ENCODE measurements around the gene MCRIP1. TPM values are rescaled to one million over a fixed set of nuclear protein-coding genes. Genes with fewer than 3 reads are reported as not detected.

MCRIP1 gene
- total RNA-seq, 1 experiment from 2014 or later, result 115 TPM

DNA sequence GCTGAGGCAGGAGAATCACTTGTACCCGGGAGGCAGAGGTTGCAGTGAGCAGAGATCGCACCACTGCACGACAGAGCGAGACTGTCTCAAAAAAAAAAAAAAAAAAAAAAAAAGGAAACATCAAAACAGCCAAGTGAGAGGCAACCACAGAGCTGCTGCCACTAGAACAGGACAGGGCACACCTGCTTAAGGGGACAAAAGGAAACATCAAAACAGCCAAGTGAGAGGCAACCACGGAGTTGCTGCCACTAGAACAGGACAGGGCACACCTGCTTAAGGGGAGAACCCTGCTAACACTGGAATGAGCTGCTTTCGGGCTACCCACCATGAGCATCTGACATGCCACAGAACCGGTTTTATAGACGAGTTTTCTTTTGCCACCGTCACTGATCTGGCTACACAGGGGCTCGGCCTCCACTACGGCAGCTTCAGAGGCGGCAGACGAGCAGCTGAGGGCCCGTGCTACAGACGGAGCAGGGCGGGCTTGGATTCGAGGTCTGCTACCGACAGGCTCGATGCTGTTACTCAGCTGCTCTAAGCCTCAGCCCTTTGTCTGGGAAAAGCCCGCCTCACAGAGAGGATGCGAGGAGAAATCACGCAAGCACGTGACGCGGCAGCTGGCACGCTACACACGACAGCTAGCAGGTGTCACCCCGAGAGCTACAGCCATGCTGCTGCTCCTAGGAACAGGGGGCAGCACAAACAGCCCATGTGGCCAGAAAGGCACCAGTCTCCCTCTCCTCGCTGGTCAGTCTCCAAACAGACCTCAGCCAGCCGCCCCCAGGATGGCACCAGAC, 25.3 kb upstream of the MCRIP1 start:
- ATAC-seq, result no peak
- intact Hi-C loops (cut with micrococcal nuclease; ENCODE audit: unreplicated experiment), result no loop called here

DNA sequence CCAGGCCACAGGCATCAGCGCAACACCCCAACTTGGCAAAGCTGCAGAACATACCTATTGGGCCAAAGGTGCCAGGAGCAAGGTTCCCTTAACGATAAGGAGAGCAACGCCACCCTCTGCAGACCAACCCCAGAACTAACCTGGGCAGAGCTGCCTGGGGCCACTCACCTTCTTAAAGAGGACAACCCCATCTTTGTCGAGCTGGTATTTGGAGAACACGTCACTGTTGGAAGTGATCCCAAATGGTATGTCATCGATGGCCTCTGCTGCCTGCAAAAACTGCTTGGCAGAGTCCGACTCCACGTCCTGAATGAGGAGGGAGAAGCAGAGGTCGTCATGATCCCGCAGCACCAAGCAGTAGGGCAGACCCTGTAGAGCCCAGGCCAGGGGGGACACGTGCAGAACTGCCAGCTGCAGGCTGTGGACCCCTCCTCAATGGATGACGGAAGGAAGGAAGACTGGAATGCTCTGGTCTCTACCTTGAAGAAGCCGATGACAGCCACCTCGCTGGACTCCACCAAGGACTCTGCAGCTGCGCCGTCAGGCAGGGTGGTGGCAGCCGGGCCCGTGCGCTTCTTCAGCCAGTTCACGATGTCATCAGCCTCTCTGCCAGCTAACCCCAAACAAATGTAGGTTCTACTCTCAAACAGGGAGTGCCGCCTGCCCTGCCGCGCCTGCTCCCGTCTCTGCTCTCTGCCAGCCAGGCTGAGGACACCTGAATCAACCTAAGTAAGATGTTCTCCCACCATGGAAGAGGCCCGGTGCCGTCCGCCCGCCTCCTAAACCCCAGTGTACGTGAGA, 22.1 kb upstream of the MCRIP1 start:
- peaks cover 13% of the 10 kb centered on the region for H3K4me1 ChIP-seq (ENCODE audit: control insufficient read depth, insufficient read depth, low read length)
- intact Hi-C loops (cut with micrococcal nuclease; ENCODE audit: unreplicated experiment), result no loop called here
- H3K27ac ChIP-seq (ENCODE audit: low read length), result no peak overlapping the region
- DNase-seq (ENCODE audit: low read depth, low spot score) (no peak), ATAC-seq (peak; percentile 54; the same call in 1 of the 2 replicates)
- no peaks in the 10 kb centered on the region for H3K27me3 ChIP-seq (ENCODE audit: control insufficient read depth, insufficient read depth, low read length)
- BruUV-seq (replicated peaks), result no TSS peak
- H3K36me3 ChIP-seq (ENCODE audit: control insufficient read depth, insufficient read depth, low read length), result peaks cover 3% of the 10 kb centered on the region; the same call in 1 of the 2 replicates
- TF ChIP-seq, protein P1, sequence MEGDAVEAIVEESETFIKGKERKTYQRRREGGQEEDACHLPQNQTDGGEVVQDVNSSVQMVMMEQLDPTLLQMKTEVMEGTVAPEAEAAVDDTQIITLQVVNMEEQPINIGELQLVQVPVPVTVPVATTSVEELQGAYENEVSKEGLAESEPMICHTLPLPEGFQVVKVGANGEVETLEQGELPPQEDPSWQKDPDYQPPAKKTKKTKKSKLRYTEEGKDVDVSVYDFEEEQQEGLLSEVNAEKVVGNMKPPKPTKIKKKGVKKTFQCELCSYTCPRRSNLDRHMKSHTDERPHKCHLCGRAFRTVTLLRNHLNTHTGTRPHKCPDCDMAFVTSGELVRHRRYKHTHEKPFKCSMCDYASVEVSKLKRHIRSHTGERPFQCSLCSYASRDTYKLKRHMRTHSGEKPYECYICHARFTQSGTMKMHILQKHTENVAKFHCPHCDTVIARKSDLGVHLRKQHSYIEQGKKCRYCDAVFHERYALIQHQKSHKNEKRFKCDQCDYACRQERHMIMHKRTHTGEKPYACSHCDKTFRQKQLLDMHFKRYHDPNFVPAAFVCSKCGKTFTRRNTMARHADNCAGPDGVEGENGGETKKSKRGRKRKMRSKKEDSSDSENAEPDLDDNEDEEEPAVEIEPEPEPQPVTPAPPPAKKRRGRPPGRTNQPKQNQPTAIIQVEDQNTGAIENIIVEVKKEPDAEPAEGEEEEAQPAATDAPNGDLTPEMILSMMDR (IDR thresholded peaks at IDR 0.05), result no peak
- TF ChIP-seq POLR2AphosphoS5 (IDR thresholded peaks at IDR 0.05; ENCODE audit: low read depth, low read length) (peak; percentile 32; the same call in 1 of the 2 replicates), TCF7L2 (IDR thresholded peaks at IDR 0.05; ENCODE audit: low read depth, low read length) (no peak)
- in situ Hi-C loops (cut with HindIII; ENCODE audit: low pct_unique_long_range_greater_than_20kb, low sequenced_read_pairs), result no loop called here
- H3K4me3 ChIP-seq (ENCODE audit: low read depth in 2 of 2, low read length in 2 of 2), result no peak overlapping the region
- POLR2A ChIA-PET, result interaction anchor here (0.5 to 0.6 kb wide), 2 partner anchors 44 to 134 kb away, joined by 5 to 8 read pairs; no protein-coding TSS in a partner anchor
- no peaks in the 10 kb centered on the region for H3K9me3 ChIP-seq (ENCODE audit: control insufficient read depth, insufficient read depth, low read depth, low read length)
- CTCF ChIA-PET, result interaction anchor here (0.9 kb wide), 1 partner anchor 144 kb away, joined by 6 read pairs; no protein-coding TSS in a partner anchor

More for the DNA sequence above, 25.3 kb upstream of the MCRIP1 start:
- H3K4me3 ChIP-seq (ENCODE audit: low read depth in 2 of 2, low read length in 2 of 2), result peak overlapping the region; percentile 78 to 81
- in situ Hi-C loops (cut with HindIII; ENCODE audit: low pct_unique_long_range_greater_than_20kb, low sequenced_read_pairs), result no loop called here
- DNase-seq (ENCODE audit: low read depth, low spot score), result no peak
- peaks cover 21% of the 10 kb centered on the region for H3K4me1 ChIP-seq (ENCODE audit: control insufficient read depth, insufficient read depth, low read length)
- TF ChIP-seq POLR2AphosphoS5 (IDR thresholded peaks at IDR 0.05; ENCODE audit: low read depth, low read length), result no peak
- TF ChIP-seq, protein P1 (IDR thresholded peaks at IDR 0.05), result no peak
- no peak for TF ChIP-seq TCF7L2 (IDR thresholded peaks at IDR 0.05; ENCODE audit: low read depth, low read length)
- TF ChIP-seq, protein P2, sequence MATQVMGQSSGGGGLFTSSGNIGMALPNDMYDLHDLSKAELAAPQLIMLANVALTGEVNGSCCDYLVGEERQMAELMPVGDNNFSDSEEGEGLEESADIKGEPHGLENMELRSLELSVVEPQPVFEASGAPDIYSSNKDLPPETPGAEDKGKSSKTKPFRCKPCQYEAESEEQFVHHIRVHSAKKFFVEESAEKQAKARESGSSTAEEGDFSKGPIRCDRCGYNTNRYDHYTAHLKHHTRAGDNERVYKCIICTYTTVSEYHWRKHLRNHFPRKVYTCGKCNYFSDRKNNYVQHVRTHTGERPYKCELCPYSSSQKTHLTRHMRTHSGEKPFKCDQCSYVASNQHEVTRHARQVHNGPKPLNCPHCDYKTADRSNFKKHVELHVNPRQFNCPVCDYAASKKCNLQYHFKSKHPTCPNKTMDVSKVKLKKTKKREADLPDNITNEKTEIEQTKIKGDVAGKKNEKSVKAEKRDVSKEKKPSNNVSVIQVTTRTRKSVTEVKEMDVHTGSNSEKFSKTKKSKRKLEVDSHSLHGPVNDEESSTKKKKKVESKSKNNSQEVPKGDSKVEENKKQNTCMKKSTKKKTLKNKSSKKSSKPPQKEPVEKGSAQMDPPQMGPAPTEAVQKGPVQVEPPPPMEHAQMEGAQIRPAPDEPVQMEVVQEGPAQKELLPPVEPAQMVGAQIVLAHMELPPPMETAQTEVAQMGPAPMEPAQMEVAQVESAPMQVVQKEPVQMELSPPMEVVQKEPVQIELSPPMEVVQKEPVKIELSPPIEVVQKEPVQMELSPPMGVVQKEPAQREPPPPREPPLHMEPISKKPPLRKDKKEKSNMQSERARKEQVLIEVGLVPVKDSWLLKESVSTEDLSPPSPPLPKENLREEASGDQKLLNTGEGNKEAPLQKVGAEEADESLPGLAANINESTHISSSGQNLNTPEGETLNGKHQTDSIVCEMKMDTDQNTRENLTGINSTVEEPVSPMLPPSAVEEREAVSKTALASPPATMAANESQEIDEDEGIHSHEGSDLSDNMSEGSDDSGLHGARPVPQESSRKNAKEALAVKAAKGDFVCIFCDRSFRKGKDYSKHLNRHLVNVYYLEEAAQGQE (IDR thresholded peaks at IDR 0.05; ENCODE audit: insufficient read depth in 1 of 2, low read depth in 2 of 2, low read length in 1 of 2), result no peak
- TF ChIP-seq SIN3A (IDR thresholded peaks at IDR 0.05; ENCODE audit: borderline replicate concordance, insufficient read depth, low read depth, low read length), result no peak
- CTCF ChIA-PET, result no interaction called here
- POLR2A ChIA-PET, result interaction anchor here (0.5 to 0.6 kb wide), 2 partner anchors 51 to 133 kb away, joined by 11 to 17 read pairs; no protein-coding TSS in a partner anchor
- BruUV-seq (replicated peaks), result no TSS peak
- H3K9me3 ChIP-seq (ENCODE audit: control insufficient read depth, insufficient read depth, low read depth, low read length), result no peaks in the 10 kb centered on the region
- H3K27me3 ChIP-seq (ENCODE audit: control insufficient read depth, insufficient read depth, low read length), result no peaks in the 10 kb centered on the region
- H3K36me3 ChIP-seq (ENCODE audit: control insufficient read depth, insufficient read depth, low read length), result peaks cover 5% of the 10 kb centered on the region; the same call in 1 of the 2 replicates
- peak overlapping the region; percentile 90 for H3K27ac ChIP-seq (ENCODE audit: low read length)
